K562 (cell line): ENCODE measurements around the gene AS3MT. TPM values are rescaled to one million over a fixed set of nuclear protein-coding genes. Genes with fewer than 3 reads are reported as not detected.

ENCODE experiments used
- polyA plus RNA-seq, 8 experiments: library from polyadenylated mRNA; depleted of rRNA in 4 of 8; stranded (reverse) in 5 of 8; unstranded in 3 of 8; fragments of >200 nt; fragmentation: Nextera tagmentation in 2 of 8; fragmentation: Illumina TruSeq in 1 of 8; extraction: Ambion mirVana in 2 of 8; extraction: Trizol in 1 of 8; gene quantifications; 2 replicates each; pipeline versions ENCODE4 v1.2.1 to v1.2.3, GENCODE V29; 2011 to 2014; ENCODE audit warnings: inconsistent platforms in 1 of 8, missing spikeins in 1 of 8
- total RNA-seq, 7 experiments: library from RNA; depleted of rRNA in 6 of 7; stranded (reverse); fragments of >200 nt in 6 of 7; fragmentation: Illumina TruSeq in 2 of 7; extraction: Trizol in 2 of 7; gene quantifications; 2 replicates each; pipeline versions ENCODE4 v1.2.1 to v1.2.3, GENCODE V29; 2011 to 2021; ENCODE audit warnings: low replicate concordance in 1 of 7
- TF ChIP-seq, protein P1 (sequence below): fragments of 450-650 bp; IDR thresholded peaks from 2 replicates; pipeline ENCODE4 v1.6.1; 2016; ENCODE audit warnings: mild to moderate bottlenecking, moderate library complexity

AS3MT gene
- total and polyA plus RNA-seq, 9 of the 15 experiments (the other 6 are each of a cell fraction or from before 2014, with no cell fraction given), result 0.04 to 0.33 (median 0.19) TPM; not detected in 2

DNA sequence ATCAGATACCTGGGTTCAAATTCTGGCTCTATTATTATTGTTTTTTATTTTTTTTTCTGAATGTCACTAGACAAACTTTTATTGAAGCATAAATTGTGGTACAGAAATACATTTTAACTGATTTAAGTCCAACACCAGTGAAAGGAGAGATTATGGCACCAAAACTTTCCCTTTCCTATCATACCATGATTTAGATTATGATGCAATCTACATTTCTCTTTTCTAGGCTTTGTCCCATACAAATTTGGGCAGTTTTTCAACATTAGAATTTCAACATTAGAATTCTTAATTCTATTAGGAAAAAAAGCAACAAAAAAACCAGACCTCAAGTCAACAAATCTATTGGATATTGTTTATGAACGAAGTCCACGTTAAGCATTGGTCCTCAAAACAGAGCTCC, 11.0 kb downstream of the AS3MT start (continued):
- TF ChIP-seq, protein P1, sequence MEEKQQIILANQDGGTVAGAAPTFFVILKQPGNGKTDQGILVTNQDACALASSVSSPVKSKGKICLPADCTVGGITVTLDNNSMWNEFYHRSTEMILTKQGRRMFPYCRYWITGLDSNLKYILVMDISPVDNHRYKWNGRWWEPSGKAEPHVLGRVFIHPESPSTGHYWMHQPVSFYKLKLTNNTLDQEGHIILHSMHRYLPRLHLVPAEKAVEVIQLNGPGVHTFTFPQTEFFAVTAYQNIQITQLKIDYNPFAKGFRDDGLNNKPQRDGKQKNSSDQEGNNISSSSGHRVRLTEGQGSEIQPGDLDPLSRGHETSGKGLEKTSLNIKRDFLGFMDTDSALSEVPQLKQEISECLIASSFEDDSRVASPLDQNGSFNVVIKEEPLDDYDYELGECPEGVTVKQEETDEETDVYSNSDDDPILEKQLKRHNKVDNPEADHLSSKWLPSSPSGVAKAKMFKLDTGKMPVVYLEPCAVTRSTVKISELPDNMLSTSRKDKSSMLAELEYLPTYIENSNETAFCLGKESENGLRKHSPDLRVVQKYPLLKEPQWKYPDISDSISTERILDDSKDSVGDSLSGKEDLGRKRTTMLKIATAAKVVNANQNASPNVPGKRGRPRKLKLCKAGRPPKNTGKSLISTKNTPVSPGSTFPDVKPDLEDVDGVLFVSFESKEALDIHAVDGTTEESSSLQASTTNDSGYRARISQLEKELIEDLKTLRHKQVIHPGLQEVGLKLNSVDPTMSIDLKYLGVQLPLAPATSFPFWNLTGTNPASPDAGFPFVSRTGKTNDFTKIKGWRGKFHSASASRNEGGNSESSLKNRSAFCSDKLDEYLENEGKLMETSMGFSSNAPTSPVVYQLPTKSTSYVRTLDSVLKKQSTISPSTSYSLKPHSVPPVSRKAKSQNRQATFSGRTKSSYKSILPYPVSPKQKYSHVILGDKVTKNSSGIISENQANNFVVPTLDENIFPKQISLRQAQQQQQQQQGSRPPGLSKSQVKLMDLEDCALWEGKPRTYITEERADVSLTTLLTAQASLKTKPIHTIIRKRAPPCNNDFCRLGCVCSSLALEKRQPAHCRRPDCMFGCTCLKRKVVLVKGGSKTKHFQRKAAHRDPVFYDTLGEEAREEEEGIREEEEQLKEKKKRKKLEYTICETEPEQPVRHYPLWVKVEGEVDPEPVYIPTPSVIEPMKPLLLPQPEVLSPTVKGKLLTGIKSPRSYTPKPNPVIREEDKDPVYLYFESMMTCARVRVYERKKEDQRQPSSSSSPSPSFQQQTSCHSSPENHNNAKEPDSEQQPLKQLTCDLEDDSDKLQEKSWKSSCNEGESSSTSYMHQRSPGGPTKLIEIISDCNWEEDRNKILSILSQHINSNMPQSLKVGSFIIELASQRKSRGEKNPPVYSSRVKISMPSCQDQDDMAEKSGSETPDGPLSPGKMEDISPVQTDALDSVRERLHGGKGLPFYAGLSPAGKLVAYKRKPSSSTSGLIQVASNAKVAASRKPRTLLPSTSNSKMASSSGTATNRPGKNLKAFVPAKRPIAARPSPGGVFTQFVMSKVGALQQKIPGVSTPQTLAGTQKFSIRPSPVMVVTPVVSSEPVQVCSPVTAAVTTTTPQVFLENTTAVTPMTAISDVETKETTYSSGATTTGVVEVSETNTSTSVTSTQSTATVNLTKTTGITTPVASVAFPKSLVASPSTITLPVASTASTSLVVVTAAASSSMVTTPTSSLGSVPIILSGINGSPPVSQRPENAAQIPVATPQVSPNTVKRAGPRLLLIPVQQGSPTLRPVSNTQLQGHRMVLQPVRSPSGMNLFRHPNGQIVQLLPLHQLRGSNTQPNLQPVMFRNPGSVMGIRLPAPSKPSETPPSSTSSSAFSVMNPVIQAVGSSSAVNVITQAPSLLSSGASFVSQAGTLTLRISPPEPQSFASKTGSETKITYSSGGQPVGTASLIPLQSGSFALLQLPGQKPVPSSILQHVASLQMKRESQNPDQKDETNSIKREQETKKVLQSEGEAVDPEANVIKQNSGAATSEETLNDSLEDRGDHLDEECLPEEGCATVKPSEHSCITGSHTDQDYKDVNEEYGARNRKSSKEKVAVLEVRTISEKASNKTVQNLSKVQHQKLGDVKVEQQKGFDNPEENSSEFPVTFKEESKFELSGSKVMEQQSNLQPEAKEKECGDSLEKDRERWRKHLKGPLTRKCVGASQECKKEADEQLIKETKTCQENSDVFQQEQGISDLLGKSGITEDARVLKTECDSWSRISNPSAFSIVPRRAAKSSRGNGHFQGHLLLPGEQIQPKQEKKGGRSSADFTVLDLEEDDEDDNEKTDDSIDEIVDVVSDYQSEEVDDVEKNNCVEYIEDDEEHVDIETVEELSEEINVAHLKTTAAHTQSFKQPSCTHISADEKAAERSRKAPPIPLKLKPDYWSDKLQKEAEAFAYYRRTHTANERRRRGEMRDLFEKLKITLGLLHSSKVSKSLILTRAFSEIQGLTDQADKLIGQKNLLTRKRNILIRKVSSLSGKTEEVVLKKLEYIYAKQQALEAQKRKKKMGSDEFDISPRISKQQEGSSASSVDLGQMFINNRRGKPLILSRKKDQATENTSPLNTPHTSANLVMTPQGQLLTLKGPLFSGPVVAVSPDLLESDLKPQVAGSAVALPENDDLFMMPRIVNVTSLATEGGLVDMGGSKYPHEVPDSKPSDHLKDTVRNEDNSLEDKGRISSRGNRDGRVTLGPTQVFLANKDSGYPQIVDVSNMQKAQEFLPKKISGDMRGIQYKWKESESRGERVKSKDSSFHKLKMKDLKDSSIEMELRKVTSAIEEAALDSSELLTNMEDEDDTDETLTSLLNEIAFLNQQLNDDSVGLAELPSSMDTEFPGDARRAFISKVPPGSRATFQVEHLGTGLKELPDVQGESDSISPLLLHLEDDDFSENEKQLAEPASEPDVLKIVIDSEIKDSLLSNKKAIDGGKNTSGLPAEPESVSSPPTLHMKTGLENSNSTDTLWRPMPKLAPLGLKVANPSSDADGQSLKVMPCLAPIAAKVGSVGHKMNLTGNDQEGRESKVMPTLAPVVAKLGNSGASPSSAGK, result no peak
